Nephron (organoid): ENCODE data around the gene COBLL1.

ENCODE experiments used
- H3K27ac Mint-ChIP-seq, 3 experiments: 2 replicates each; pipeline ENCODE4 v1.8.0; 2020; ENCODE audit warnings: mixed read lengths in 3 of 3, mild to moderate bottlenecking in 2 of 3, moderate library complexity in 1 of 3
- H3K27me3 Mint-ChIP-seq: 2 replicates; pipeline ENCODE4 v1.8.0; 2021; ENCODE audit warnings: low read depth, mild to moderate bottlenecking, moderate library complexity, mixed read lengths
- H3K36me3 Mint-ChIP-seq: 2 replicates; pipeline ENCODE4 v1.8.0; 2020; ENCODE audit warnings: low read depth, mixed read lengths
- H3K4me1 Mint-ChIP-seq: 2 replicates; pipeline ENCODE4 v1.8.0; 2020; ENCODE audit warnings: mixed read lengths
- H3K4me3 Mint-ChIP-seq, 3 experiments: 2 replicates each; pipeline ENCODE4 v1.8.0; 2020; ENCODE audit warnings: mild to moderate bottlenecking in 3 of 3, mixed read lengths in 3 of 3, moderate library complexity in 2 of 3
- H3K9me3 Mint-ChIP-seq: 2 replicates; pipeline ENCODE4 v1.8.0; 2020; ENCODE audit warnings: mixed read lengths
- TF ChIP-seq, protein P1 (sequence below), 3 experiments: fragments of 200-600 bp; sonication (generic); IDR thresholded peaks; one replicate each; pipeline ENCODE4 v1.5.0; 2021; ENCODE audit warnings: antibody characterized with exemption in 3 of 3; ENCODE audit not compliant: unreplicated experiment in 3 of 3

COBLL1 gene

GRCh38 chr2:164815071-164815793 lies 26.4 kb downstream of the COBLL1 start:
- Mint-ChIP-seq H3K27ac (no peak overlapping the region), H3K4me1 (no peaks in the 10 kb centered on the region), H3K36me3 (no peaks in the 10 kb centered on the region), H3K4me3 (no peak overlapping the region), H3K9me3 (no peaks in the 10 kb centered on the region), H3K27me3 (no peaks in the 10 kb centered on the region)
- TF ChIP-seq, protein P1, sequence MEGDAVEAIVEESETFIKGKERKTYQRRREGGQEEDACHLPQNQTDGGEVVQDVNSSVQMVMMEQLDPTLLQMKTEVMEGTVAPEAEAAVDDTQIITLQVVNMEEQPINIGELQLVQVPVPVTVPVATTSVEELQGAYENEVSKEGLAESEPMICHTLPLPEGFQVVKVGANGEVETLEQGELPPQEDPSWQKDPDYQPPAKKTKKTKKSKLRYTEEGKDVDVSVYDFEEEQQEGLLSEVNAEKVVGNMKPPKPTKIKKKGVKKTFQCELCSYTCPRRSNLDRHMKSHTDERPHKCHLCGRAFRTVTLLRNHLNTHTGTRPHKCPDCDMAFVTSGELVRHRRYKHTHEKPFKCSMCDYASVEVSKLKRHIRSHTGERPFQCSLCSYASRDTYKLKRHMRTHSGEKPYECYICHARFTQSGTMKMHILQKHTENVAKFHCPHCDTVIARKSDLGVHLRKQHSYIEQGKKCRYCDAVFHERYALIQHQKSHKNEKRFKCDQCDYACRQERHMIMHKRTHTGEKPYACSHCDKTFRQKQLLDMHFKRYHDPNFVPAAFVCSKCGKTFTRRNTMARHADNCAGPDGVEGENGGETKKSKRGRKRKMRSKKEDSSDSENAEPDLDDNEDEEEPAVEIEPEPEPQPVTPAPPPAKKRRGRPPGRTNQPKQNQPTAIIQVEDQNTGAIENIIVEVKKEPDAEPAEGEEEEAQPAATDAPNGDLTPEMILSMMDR (IDR thresholded peaks at IDR 0.05; ENCODE audit: unreplicated experiment in 3 of 3), result no peak

DNA sequence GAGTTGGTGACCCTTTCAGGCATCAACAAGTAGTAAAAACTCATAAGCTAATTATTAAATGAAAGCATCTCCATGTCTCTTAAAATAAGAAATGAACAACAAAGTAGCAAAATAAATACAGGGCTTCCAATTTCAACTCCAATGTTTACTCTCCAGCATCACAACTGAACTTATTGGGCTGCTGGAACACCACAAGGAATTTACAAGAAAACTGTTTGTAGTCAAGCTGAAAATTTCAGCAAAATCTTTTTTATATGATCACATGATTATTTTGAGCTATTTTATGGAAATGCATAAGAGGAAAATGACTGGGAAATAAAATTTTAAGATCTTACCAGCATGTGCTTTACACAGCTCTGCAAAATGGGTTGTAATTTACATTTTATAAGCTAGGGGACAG lies 28.1 kb downstream of the COBLL1 start:
- Mint-ChIP-seq H3K9me3 (no peaks in the 10 kb centered on the region), H3K27me3 (no peaks in the 10 kb centered on the region), H3K4me3 (no peak overlapping the region), H3K27ac (no peak overlapping the region), H3K36me3 (no peaks in the 10 kb centered on the region), H3K4me1 (peaks cover under 1% of the 10 kb centered on the region)
- TF ChIP-seq, protein P1 (IDR thresholded peaks at IDR 0.05; ENCODE audit: unreplicated experiment in 3 of 3), result no peak

- H3K27ac Mint-ChIP-seq, result no peak overlapping the region
- no peak overlapping the region for H3K4me3 Mint-ChIP-seq
- H3K27me3 Mint-ChIP-seq, result no peaks in the 10 kb centered on the region
- TF ChIP-seq, protein P1 (IDR thresholded peaks at IDR 0.05; ENCODE audit: unreplicated experiment in 3 of 3), result no peak
- no peaks in the 10 kb centered on the region for H3K36me3 Mint-ChIP-seq
- H3K9me3 Mint-ChIP-seq, result no peaks in the 10 kb centered on the region
- peaks cover 5% of the 10 kb centered on the region for H3K4me1 Mint-ChIP-seq
Measured at GRCh38 chr2:164812378-164812777, 29.2 kb downstream of the COBLL1 start.

GRCh38 chr2:164811819-164812218 lies 29.8 kb downstream of the COBLL1 start:
- Mint-ChIP-seq H3K36me3 (no peaks in the 10 kb centered on the region), H3K27ac (no peak overlapping the region), H3K4me3 (no peak overlapping the region), H3K4me1 (peaks cover 5% of the 10 kb centered on the region), H3K27me3 (no peaks in the 10 kb centered on the region), H3K9me3 (no peaks in the 10 kb centered on the region)
- TF ChIP-seq, protein P1 (IDR thresholded peaks at IDR 0.05; ENCODE audit: unreplicated experiment in 3 of 3), result no peak

DNA sequence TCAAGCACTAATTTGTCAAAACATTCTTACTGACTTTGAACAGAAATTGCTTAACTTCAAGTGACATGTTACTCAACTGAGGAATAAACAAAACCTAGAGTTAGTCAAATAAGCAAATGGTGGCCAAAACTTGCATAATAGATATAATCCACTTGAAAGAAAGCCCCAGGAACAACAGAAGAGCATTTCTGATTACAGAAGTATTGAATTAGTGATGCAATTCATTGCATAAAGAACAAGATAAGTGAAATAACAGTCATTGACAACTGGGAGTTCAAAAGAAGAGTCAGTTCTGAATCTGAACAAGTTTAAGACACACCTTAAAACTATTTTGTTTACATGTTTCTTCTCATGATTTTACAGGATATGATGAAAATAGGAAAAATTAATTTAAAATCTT lies 30.8 kb downstream of the COBLL1 start:
- Mint-ChIP-seq H3K4me1 (peaks cover 5% of the 10 kb centered on the region), H3K9me3 (no peaks in the 10 kb centered on the region), H3K27ac (no peak overlapping the region), H3K36me3 (no peaks in the 10 kb centered on the region), H3K27me3 (no peaks in the 10 kb centered on the region), H3K4me3 (no peak overlapping the region)
- TF ChIP-seq, protein P1 (IDR thresholded peaks at IDR 0.05; ENCODE audit: unreplicated experiment in 3 of 3), result no peak

GRCh38 chr2:164808776-164809175 lies 32.8 kb downstream of the COBLL1 start:
- Mint-ChIP-seq H3K4me1 (peaks cover 5% of the 10 kb centered on the region), H3K9me3 (no peaks in the 10 kb centered on the region), H3K36me3 (no peaks in the 10 kb centered on the region), H3K27me3 (no peaks in the 10 kb centered on the region), H3K4me3 (no peak overlapping the region), H3K27ac (no peak overlapping the region)
- TF ChIP-seq, protein P1 (IDR thresholded peaks at IDR 0.05; ENCODE audit: unreplicated experiment in 3 of 3), result no peak
